Measurements from ENCODE around the gene DLEU7.

The DLEU7 gene

GRCh38 chr13:50842990-50843256, 569 bp downstream of the DLEU7 start:
- no peak overlapping the region for H3K27ac ChIP-seq
- TF ChIP-seq CTCF (IDR thresholded peaks at IDR 0.05) (no peak), ZFX (IDR thresholded peaks at IDR 0.05; ENCODE audit: borderline replicate concordance) (no peak)

GRCh38 chr13:50842251-50842989, 1.1 kb downstream of the DLEU7 start:
- H3K27ac ChIP-seq = no peak overlapping the region
- TF ChIP-seq CTCF (IDR thresholded peaks at IDR 0.05) (no peak), ZFX (IDR thresholded peaks at IDR 0.05; ENCODE audit: borderline replicate concordance) (no peak)

- no peak overlapping the region for H3K27ac ChIP-seq
- no peak for TF ChIP-seq CTCF (IDR thresholded peaks at IDR 0.05)
- TF ChIP-seq ZFX (IDR thresholded peaks at IDR 0.05; ENCODE audit: borderline replicate concordance) = no peak
Observed at GRCh38 chr13:50841786-50842185, 1.7 kb downstream of the DLEU7 start.

GRCh38 chr13:50840284-50840683, 3.2 kb downstream of the DLEU7 start:
- TF ChIP-seq ZFX (IDR thresholded peaks at IDR 0.05; ENCODE audit: borderline replicate concordance) = no peak
- TF ChIP-seq CTCF (IDR thresholded peaks at IDR 0.05) = no peak
- no peak overlapping the region for H3K27ac ChIP-seq

- TF ChIP-seq ZFX (IDR thresholded peaks at IDR 0.05; ENCODE audit: borderline replicate concordance) = no peak
- no peak for TF ChIP-seq CTCF (IDR thresholded peaks at IDR 0.05)
- no peak overlapping the region for H3K27ac ChIP-seq
Observed at GRCh38 chr13:50839828-50840227, 3.7 kb downstream of the DLEU7 start.

GRCh38 chr13:50838701-50839100, 4.8 kb downstream of the DLEU7 start:
- no peak for TF ChIP-seq CTCF (IDR thresholded peaks at IDR 0.05)
- TF ChIP-seq ZFX (IDR thresholded peaks at IDR 0.05; ENCODE audit: borderline replicate concordance) = no peak
- no peak overlapping the region for H3K27ac ChIP-seq

- no peak for TF ChIP-seq CTCF (IDR thresholded peaks at IDR 0.05)
Observed at GRCh38 chr13:50838031-50838430, 5.5 kb downstream of the DLEU7 start.

More at GRCh38 chr13:50838031-50838430, 5.5 kb downstream of the DLEU7 start:
- H3K27ac ChIP-seq = no peak overlapping the region

Data from 22Rv1 (cell line).